OCI-LY3 (cell line): ENCODE data around the gene KRT81.

Source experiments
- H2AFZ ChIP-seq: fragments of 200-600, 300-600 bp; shearing (Covaris generic); 2 replicates; pipeline ENCODE4 v1.6.0; 2014; ENCODE audit warnings: antibody characterized with exemption, low read depth, low read length
- H3K27ac ChIP-seq: fragments of 200-600, 300-600 bp; sonication (generic); 2 replicates; pipeline ENCODE4 v1.5.1; 2014; ENCODE audit warnings: mild to moderate bottlenecking, low read length, moderate library complexity, mixed read lengths
- H3K27me3 ChIP-seq: fragments of 200-600, 300-600 bp; sonication (generic); 2 replicates; pipeline ENCODE4 v1.6.1; 2014; ENCODE audit warnings: low read depth, low read length, mixed read lengths
- H3K36me3 ChIP-seq: fragments of 200-600, 300-600 bp; sonication (generic); replicated peaks from 2 replicates; pipeline ENCODE3; 2014; ENCODE audit warnings: low read depth, low read length, mixed read lengths
- H3K4me1 ChIP-seq: fragments of 300-600, 200-600 bp; sonication (generic); 2 replicates; pipeline ENCODE4 v1.6.1; 2014; ENCODE audit warnings: low read length, mixed read lengths
- H3K4me2 ChIP-seq: fragments of 200-600, 300-600 bp; sonication (generic); 2 replicates; pipeline ENCODE4 v1.6.1; 2014; ENCODE audit warnings: low read length, mixed read lengths
- H3K4me3 ChIP-seq: fragments of 300-600, 200-600 bp; sonication (generic); 2 replicates; pipeline ENCODE4 v1.5.1; 2014; ENCODE audit warnings: antibody characterized with exemption, mild to moderate bottlenecking, low read length, moderate library complexity
- H3K79me2 ChIP-seq: fragments of 300-600, 200-600 bp; shearing (Covaris generic); 2 replicates; pipeline ENCODE4 v1.6.1; 2014; ENCODE audit warnings: mild to moderate bottlenecking, low read length, mixed read lengths
- H3K9ac ChIP-seq: fragments of 300-600, 200-600 bp; shearing (Covaris generic); 2 replicates; pipeline ENCODE4 v1.6.0; 2014; ENCODE audit warnings: mild to moderate bottlenecking, low read length, moderate library complexity
- H3K9me3 ChIP-seq: fragments of 200-600, 300-600 bp; shearing (Covaris generic); 2 replicates; pipeline ENCODE4 v1.6.1; 2014; ENCODE audit warnings: low read length, mixed read lengths; ENCODE audit not compliant: insufficient read depth
- H4K20me1 ChIP-seq: fragments of 200-600, 300-600 bp; sonication (generic); 2 replicates; pipeline ENCODE4 v1.6.1; 2016; ENCODE audit warnings: low read length, mixed read lengths; ENCODE audit not compliant: insufficient read depth
- CTCF ChIP-seq: fragments of 200-600, 300-600 bp; sonication (generic); IDR thresholded peaks from 2 replicates; pipeline ENCODE4 v1.5.1; 2014; ENCODE audit warnings: antibody characterized with exemption, low read length, low read depth
- EZH2phosphoT487 ChIP-seq: fragments of 200-600 bp; shearing (Covaris generic); IDR thresholded peaks from 2 replicates; pipeline ENCODE4 v1.6.1; 2018; ENCODE audit warnings: antibody characterized with exemption, mixed run types, low read depth

The KRT81 gene

GRCh38 chr12:52280319-52280795, 11.0 kb downstream of the KRT81 start:
- Histone ChIP-seq H3K9me3 (no peaks in the 10 kb centered on the region), H3K36me3 (no peaks in the 10 kb centered on the region), H3K4me2 (no peak overlapping the region), H2AFZ (no peak overlapping the region), H3K79me2 (no peaks in the 10 kb centered on the region), H3K9ac (no peak overlapping the region), H4K20me1 (no peaks in the 10 kb centered on the region), H3K4me3 (no peak overlapping the region), H3K4me1 (peaks cover 4% of the 10 kb centered on the region), H3K27ac (no peak overlapping the region), H3K27me3 (peaks cover 22% of the 10 kb centered on the region)
- TF ChIP-seq CTCF (no peak), EZH2phosphoT487 (no peak)

GRCh38 chr12:52279422-52280318, 11.7 kb downstream of the KRT81 start:
- Histone ChIP-seq H3K27ac (no peak overlapping the region), H4K20me1 (no peaks in the 10 kb centered on the region), H3K4me1 (peaks cover 4% of the 10 kb centered on the region), H3K9me3 (no peaks in the 10 kb centered on the region), H3K36me3 (no peaks in the 10 kb centered on the region), H3K27me3 (peaks cover 26% of the 10 kb centered on the region), H2AFZ (no peak overlapping the region), H3K4me3 (no peak overlapping the region), H3K9ac (no peak overlapping the region), H3K79me2 (no peaks in the 10 kb centered on the region), H3K4me2 (peak overlapping the region; percentile 86; the same call in 1 of the 2 replicates)
- TF ChIP-seq EZH2phosphoT487 (no peak), CTCF (no peak)

GRCh38 chr12:52278575-52279421, 12.5 kb downstream of the KRT81 start:
- no peaks in the 10 kb centered on the region for H4K20me1 ChIP-seq
- peak overlapping the region; percentile 80 for H2AFZ ChIP-seq
- no peaks in the 10 kb centered on the region for H3K9me3 ChIP-seq
- peak overlapping the region; percentile 86 for H3K4me2 ChIP-seq
- H3K4me3 ChIP-seq = peak overlapping the region; percentile 74
- no peak overlapping the region for H3K27ac ChIP-seq
- H3K4me1 ChIP-seq = peaks cover 4% of the 10 kb centered on the region
- H3K79me2 ChIP-seq = no peaks in the 10 kb centered on the region
- peak overlapping the region; percentile 36; the same call in 1 of the 2 replicates for H3K9ac ChIP-seq
- H3K27me3 ChIP-seq = peaks cover 33% of the 10 kb centered on the region
- H3K36me3 ChIP-seq = no peaks in the 10 kb centered on the region
- TF ChIP-seq CTCF = peak; percentile 86
- TF ChIP-seq EZH2phosphoT487 = no peak
